ENCODE data around the gene GPLD1. TPM values are rescaled to one million over a fixed set of nuclear protein-coding genes. Genes with fewer than 3 reads are reported as not detected.
A peak's percentile ranks its signal among the peaks of the same experiment; 100 is the strongest.

GPLD1 gene
- total RNA-seq, 1 experiment from 2014 or later, result 1.3 TPM

DNA sequence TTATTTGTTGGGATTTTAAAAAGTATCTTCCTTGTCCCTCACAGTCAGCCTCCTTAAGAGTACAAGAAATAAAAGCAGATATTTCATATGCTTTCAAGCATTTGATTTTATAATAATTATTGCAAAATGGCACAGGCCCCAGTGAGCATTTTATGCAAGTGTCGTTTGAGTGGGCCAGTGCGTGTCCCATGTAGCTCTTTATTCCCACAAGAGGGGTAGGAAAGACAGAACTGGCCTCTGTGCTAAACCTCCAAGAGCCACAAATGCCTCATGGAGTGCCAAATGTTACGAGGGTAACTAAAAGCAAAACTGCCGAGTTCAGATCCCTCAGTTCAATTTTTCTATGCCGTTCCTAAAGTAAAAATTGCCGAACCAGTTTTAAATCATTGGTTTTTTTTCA, 12.7 kb downstream of the GPLD1 start:
- Histone ChIP-seq H3K9me3 (ENCODE audit: low read length) (no peaks in the 10 kb centered on the region), H3K9me2 (replicated peaks; ENCODE audit: low read length) (no peaks in the 10 kb centered on the region), H3K9ac (ENCODE audit: low read length) (no peak overlapping the region), H3K4me1 (ENCODE audit: insufficient read depth, low read length) (peaks cover 10% of the 10 kb centered on the region), H3K27me3 (ENCODE audit: low read length) (no peaks in the 10 kb centered on the region), H3K4me2 (ENCODE audit: low read length) (no peak overlapping the region), H3K36me3 (ENCODE audit: low read depth, low read length) (no peaks in the 10 kb centered on the region), H2AFZ (ENCODE audit: low read length) (no peak overlapping the region), H4K20me1 (ENCODE audit: low read length) (no peaks in the 10 kb centered on the region), H3K79me2 (ENCODE audit: low read length) (no peaks in the 10 kb centered on the region), H3K4me3 (ENCODE audit: low read length) (no peak overlapping the region), H3K27ac (ENCODE audit: low read length) (no peak overlapping the region), H3F3A (ENCODE audit: low read length, unreplicated experiment) (no peaks in the 10 kb centered on the region)
- no TSS peak for BruUV-seq (replicated peaks)
- DNase-seq, result no peak
- POLR2A ChIA-PET (ENCODE audit: unreplicated experiment), result no interaction called here
- TF ChIP-seq EZH2phosphoT487 (IDR thresholded peaks at IDR 0.05; ENCODE audit: borderline replicate concordance, low read length), result no peak
- TF ChIP-seq, protein P1, sequence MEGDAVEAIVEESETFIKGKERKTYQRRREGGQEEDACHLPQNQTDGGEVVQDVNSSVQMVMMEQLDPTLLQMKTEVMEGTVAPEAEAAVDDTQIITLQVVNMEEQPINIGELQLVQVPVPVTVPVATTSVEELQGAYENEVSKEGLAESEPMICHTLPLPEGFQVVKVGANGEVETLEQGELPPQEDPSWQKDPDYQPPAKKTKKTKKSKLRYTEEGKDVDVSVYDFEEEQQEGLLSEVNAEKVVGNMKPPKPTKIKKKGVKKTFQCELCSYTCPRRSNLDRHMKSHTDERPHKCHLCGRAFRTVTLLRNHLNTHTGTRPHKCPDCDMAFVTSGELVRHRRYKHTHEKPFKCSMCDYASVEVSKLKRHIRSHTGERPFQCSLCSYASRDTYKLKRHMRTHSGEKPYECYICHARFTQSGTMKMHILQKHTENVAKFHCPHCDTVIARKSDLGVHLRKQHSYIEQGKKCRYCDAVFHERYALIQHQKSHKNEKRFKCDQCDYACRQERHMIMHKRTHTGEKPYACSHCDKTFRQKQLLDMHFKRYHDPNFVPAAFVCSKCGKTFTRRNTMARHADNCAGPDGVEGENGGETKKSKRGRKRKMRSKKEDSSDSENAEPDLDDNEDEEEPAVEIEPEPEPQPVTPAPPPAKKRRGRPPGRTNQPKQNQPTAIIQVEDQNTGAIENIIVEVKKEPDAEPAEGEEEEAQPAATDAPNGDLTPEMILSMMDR (conservative IDR thresholded peaks at IDR 0.05; ENCODE audit: low read depth, low read length), result no peak
- TF ChIP-seq EZH2 (IDR thresholded peaks at IDR 0.05; ENCODE audit: low read length, unreplicated experiment), result no peak
- ATAC-seq, result no peak
- CTCF ChIA-PET, result no interaction called here
- intact Hi-C loops (cut with micrococcal nuclease), result no loop called here

DNA sequence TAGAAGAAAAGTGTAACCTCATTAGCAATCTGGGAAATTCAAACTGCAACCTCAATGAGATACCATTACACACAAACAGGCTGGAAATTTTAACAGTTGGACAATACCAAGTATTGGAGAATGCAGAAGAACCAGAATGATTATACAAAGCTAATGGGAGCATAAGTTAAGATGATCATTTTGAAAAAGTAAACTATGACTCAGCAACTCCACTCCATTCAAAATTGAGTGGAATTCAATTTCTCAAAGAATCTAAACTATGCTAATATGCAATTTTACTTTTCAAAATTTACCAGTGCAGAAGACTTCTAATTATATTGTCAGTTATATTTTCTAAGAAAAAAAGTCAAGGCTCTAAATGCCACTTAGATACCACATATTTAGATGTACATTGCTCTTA, 17.2 kb downstream of the GPLD1 start:
- ATAC-seq (peak; percentile 59), DNase-seq (peak; percentile 74)
- ChIA-PET CTCF (no interaction called here), POLR2A (ENCODE audit: unreplicated experiment) (no interaction called here)
- no peaks in the 10 kb centered on the region for H3K9me3 ChIP-seq (ENCODE audit: low read length)
- H3F3A ChIP-seq (ENCODE audit: low read length, unreplicated experiment), result no peaks in the 10 kb centered on the region
- no peaks in the 10 kb centered on the region for H3K27me3 ChIP-seq (ENCODE audit: low read length)
- intact Hi-C loops (cut with micrococcal nuclease), result no loop called here
- no peak for TF ChIP-seq EZH2 (IDR thresholded peaks at IDR 0.05; ENCODE audit: low read length, unreplicated experiment)
- TF ChIP-seq EZH2phosphoT487 (IDR thresholded peaks at IDR 0.05; ENCODE audit: borderline replicate concordance, low read length), result no peak
- TF ChIP-seq, protein P1 (conservative IDR thresholded peaks at IDR 0.05; ENCODE audit: low read depth, low read length), result no peak
- no peak overlapping the region for H3K9ac ChIP-seq (ENCODE audit: low read length)
- no peak overlapping the region for H3K4me3 ChIP-seq (ENCODE audit: low read length)
- no peak overlapping the region for H2AFZ ChIP-seq (ENCODE audit: low read length)
- no peaks in the 10 kb centered on the region for H3K9me2 ChIP-seq (replicated peaks; ENCODE audit: low read length)
- H4K20me1 ChIP-seq (ENCODE audit: low read length), result no peaks in the 10 kb centered on the region
- H3K79me2 ChIP-seq (ENCODE audit: low read length), result no peaks in the 10 kb centered on the region
- peak overlapping the region; percentile 8; the same call in 1 of the 2 replicates for H3K27ac ChIP-seq (ENCODE audit: low read length)
- H3K36me3 ChIP-seq (ENCODE audit: low read depth, low read length), result no peaks in the 10 kb centered on the region
- peak overlapping the region; percentile 24 for H3K4me2 ChIP-seq (ENCODE audit: low read length)
- no TSS peak for BruUV-seq (replicated peaks)
- H3K4me1 ChIP-seq (ENCODE audit: insufficient read depth, low read length), result peaks cover 15% of the 10 kb centered on the region

DNA sequence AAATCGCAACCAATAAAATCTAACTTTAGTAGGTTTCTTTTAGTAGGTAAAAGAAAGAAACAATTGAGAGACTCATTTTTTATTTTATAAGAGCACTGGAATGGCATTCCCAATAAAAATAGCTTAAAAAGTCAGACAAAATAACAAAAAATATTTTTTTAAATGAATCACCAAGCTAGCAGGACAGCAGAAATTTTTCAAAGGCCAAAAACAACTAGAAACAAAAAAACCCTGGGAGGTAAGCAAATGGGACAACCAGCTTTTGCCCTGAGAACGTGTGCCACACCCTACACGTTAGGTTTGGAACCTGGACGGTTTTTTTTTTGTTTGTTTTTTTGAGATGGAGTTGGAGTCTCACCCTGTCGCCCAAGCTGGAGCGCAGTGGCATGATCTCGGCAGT, 19.6 kb downstream of the GPLD1 start:
- Histone ChIP-seq H4K20me1 (ENCODE audit: low read length) (no peaks in the 10 kb centered on the region), H3K27ac (ENCODE audit: low read length) (no peak overlapping the region), H3K9ac (ENCODE audit: low read length) (no peak overlapping the region), H2AFZ (ENCODE audit: low read length) (no peak overlapping the region), H3K36me3 (ENCODE audit: low read depth, low read length) (no peaks in the 10 kb centered on the region), H3K4me1 (ENCODE audit: insufficient read depth, low read length) (peaks cover 15% of the 10 kb centered on the region), H3K4me3 (ENCODE audit: low read length) (no peak overlapping the region), H3K9me2 (replicated peaks; ENCODE audit: low read length) (no peaks in the 10 kb centered on the region), H3K27me3 (ENCODE audit: low read length) (no peaks in the 10 kb centered on the region), H3K9me3 (ENCODE audit: low read length) (no peaks in the 10 kb centered on the region), H3F3A (ENCODE audit: low read length, unreplicated experiment) (no peaks in the 10 kb centered on the region), H3K4me2 (ENCODE audit: low read length) (no peak overlapping the region), H3K79me2 (ENCODE audit: low read length) (no peaks in the 10 kb centered on the region)
- TF ChIP-seq EZH2 (IDR thresholded peaks at IDR 0.05; ENCODE audit: low read length, unreplicated experiment), result no peak
- TF ChIP-seq, protein P1 (conservative IDR thresholded peaks at IDR 0.05; ENCODE audit: low read depth, low read length), result no peak
- TF ChIP-seq EZH2phosphoT487 (IDR thresholded peaks at IDR 0.05; ENCODE audit: borderline replicate concordance, low read length), result no peak
- ChIA-PET CTCF (no interaction called here), POLR2A (ENCODE audit: unreplicated experiment) (no interaction called here)
- BruUV-seq (replicated peaks), result no TSS peak
- DNase-seq (no peak), ATAC-seq (no peak)
- intact Hi-C loops (cut with micrococcal nuclease), result no loop called here
